ENCODE results near the gene SYCP2. TPM values are rescaled to one million over a fixed set of nuclear protein-coding genes. Genes with fewer than 3 reads are reported as not detected.

SYCP2 gene
- polyA plus RNA-seq, 1 donor (not counting 4 experiments of a cell fraction or from before 2014, with no cell fraction given): 0.12 TPM

- no peaks in the 10 kb centered on the region for H3K27me3 ChIP-seq (ENCODE audit: control insufficient read depth, extremely low read depth, insufficient read depth, low read length)
- no peak for DNase-seq (ENCODE audit: low read depth, low spot score)
- no peaks in the 10 kb centered on the region for H3K36me3 ChIP-seq (ENCODE audit: control insufficient read depth in 2 of 2, extremely low read depth in 1 of 2, insufficient read depth in 2 of 2, low read length in 2 of 2)
- H3K27ac ChIP-seq (ENCODE audit: control insufficient read depth, insufficient read depth, low read length): no peak overlapping the region
- dilution Hi-C loops (cut with MboI; ENCODE audit: extremely low pct_ligation_motif_present, low sequenced_read_pairs): no loop called here
- no peak overlapping the region for H2AFZ ChIP-seq (ENCODE audit: control insufficient read depth, low read length)
- H3K4me1 ChIP-seq (ENCODE audit: control insufficient read depth, extremely low read depth, insufficient read depth, low read length): no peaks in the 10 kb centered on the region
- no peaks in the 10 kb centered on the region for H3K9me3 ChIP-seq (ENCODE audit: control insufficient read depth, low read depth, low read length)
- H3K79me2 ChIP-seq (ENCODE audit: control insufficient read depth, insufficient read depth, low read length): no peaks in the 10 kb centered on the region
- no peak for TF ChIP-seq CTCF (optimal IDR thresholded peaks at IDR 0.05 in 1 of 3, IDR thresholded peaks at IDR 0.05 in 1 of 3, conservative IDR thresholded peaks at IDR 0.05 in 1 of 3; ENCODE audit: extremely low read depth in 1 of 3, insufficient read depth in 2 of 3, low read length in 3 of 3)
- TF ChIP-seq EZH2 (IDR thresholded peaks at IDR 0.05; ENCODE audit: low read length): no peak
- H3K4me2 ChIP-seq (ENCODE audit: control insufficient read depth, extremely low read depth, insufficient read depth, low read depth, low read length): no peak overlapping the region
- FAIRE-seq: no peak
- H3K9ac ChIP-seq (ENCODE audit: control insufficient read depth, extremely low read depth, insufficient read depth, low read length): no peak overlapping the region
- H4K20me1 ChIP-seq (ENCODE audit: control insufficient read depth, extremely low read depth, insufficient read depth, low read length): no peaks in the 10 kb centered on the region
- H3K4me3 ChIP-seq (ENCODE audit: control insufficient read depth in 2 of 3, extremely low read depth in 1 of 3, insufficient read depth in 2 of 3, low read depth in 1 of 3, low read length in 3 of 3): no peak overlapping the region
- no peaks in the 10 kb centered on the region for H3K9me1 ChIP-seq (ENCODE audit: control insufficient read depth, extremely low read depth, insufficient read depth, low read length)
These were observed 70.4 kb downstream of the SYCP2 start for GRCh38 chr20:59863058-59863457.

DNA sequence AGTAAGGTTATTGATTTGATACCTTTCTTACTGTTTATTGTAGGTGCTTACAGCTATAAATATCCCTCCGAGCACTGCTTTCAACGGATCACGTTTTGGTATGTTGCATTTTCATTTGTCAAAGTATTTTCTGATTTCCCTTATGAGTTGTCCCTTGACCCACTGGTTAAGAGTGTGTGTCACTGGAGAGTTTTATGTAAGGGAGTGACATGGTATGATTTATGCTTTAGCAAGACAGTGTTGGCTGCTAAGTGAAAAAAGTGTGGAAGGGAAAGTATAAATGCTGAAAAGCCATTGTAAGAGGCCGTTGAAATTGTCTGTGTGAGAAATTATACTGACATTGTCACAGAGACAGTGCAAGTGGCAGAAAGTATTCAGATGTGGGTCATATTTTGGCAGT lies 72.0 kb downstream of the SYCP2 start:
- Histone ChIP-seq H4K20me1 (ENCODE audit: control insufficient read depth, extremely low read depth, insufficient read depth, low read length) (no peaks in the 10 kb centered on the region), H3K9ac (ENCODE audit: control insufficient read depth, extremely low read depth, insufficient read depth, low read length) (no peak overlapping the region), H3K9me1 (ENCODE audit: control insufficient read depth, extremely low read depth, insufficient read depth, low read length) (no peaks in the 10 kb centered on the region), H3K79me2 (ENCODE audit: control insufficient read depth, insufficient read depth, low read length) (no peaks in the 10 kb centered on the region), H3K4me1 (ENCODE audit: control insufficient read depth, extremely low read depth, insufficient read depth, low read length) (no peaks in the 10 kb centered on the region), H3K27ac (ENCODE audit: control insufficient read depth, insufficient read depth, low read length) (no peak overlapping the region), H3K4me2 (ENCODE audit: control insufficient read depth, extremely low read depth, insufficient read depth, low read depth, low read length) (no peak overlapping the region), H3K27me3 (ENCODE audit: control insufficient read depth, extremely low read depth, insufficient read depth, low read length) (no peaks in the 10 kb centered on the region), H3K36me3 (ENCODE audit: control insufficient read depth in 2 of 2, extremely low read depth in 1 of 2, insufficient read depth in 2 of 2, low read length in 2 of 2) (no peaks in the 10 kb centered on the region), H3K9me3 (ENCODE audit: control insufficient read depth, low read depth, low read length) (no peaks in the 10 kb centered on the region), H3K4me3 (ENCODE audit: control insufficient read depth in 2 of 3, extremely low read depth in 1 of 3, insufficient read depth in 2 of 3, low read depth in 1 of 3, low read length in 3 of 3) (no peak overlapping the region), H2AFZ (ENCODE audit: control insufficient read depth, low read length) (no peak overlapping the region)
- TF ChIP-seq CTCF (optimal IDR thresholded peaks at IDR 0.05 in 1 of 3, IDR thresholded peaks at IDR 0.05 in 1 of 3, conservative IDR thresholded peaks at IDR 0.05 in 1 of 3; ENCODE audit: extremely low read depth in 1 of 3, insufficient read depth in 2 of 3, low read length in 3 of 3): no peak
- dilution Hi-C loops (cut with MboI; ENCODE audit: extremely low pct_ligation_motif_present, low sequenced_read_pairs): no loop called here
- DNase-seq (ENCODE audit: low read depth, low spot score) (no peak), FAIRE-seq (no peak)

Data from keratinocyte (primary cell).